Osteocyte (in vitro differentiated cells): ENCODE measurements around the gene FHOD3. TPM values are rescaled to one million over a fixed set of nuclear protein-coding genes. Genes with fewer than 3 reads are reported as not detected.

Experiments used
- DNase-seq: peaks from one replicate; pipeline ENCODE4 v3.0.0; 2021; ENCODE audit warnings: mixed read lengths; ENCODE audit not compliant: unreplicated experiment; ENCODE audit errors: extremely low spot score
- H3K27ac Mint-ChIP-seq: one replicate; pipeline ENCODE4 v1.8.0; 2021; ENCODE audit warnings: mild to moderate bottlenecking, mixed read lengths; ENCODE audit not compliant: unreplicated experiment
- H3K27me3 Mint-ChIP-seq: one replicate; pipeline ENCODE4 v1.8.0; 2021; ENCODE audit warnings: mixed read lengths; ENCODE audit not compliant: unreplicated experiment
- H3K36me3 Mint-ChIP-seq: one replicate; pipeline ENCODE4 v1.8.0; 2021; ENCODE audit warnings: mixed read lengths; ENCODE audit not compliant: unreplicated experiment
- H3K4me1 Mint-ChIP-seq: one replicate; pipeline ENCODE4 v1.8.0; 2021; ENCODE audit warnings: mixed read lengths; ENCODE audit not compliant: unreplicated experiment
- H3K4me3 Mint-ChIP-seq: one replicate; pipeline ENCODE4 v1.8.0; 2021; ENCODE audit warnings: mild to moderate bottlenecking, moderate library complexity, mixed read lengths; ENCODE audit not compliant: unreplicated experiment
- H3K9me3 Mint-ChIP-seq: one replicate; pipeline ENCODE4 v1.8.0; 2021; ENCODE audit warnings: mixed read lengths; ENCODE audit not compliant: unreplicated experiment
- CTCF ChIP-seq: fragments of 200-600 bp; sonication (generic); IDR thresholded peaks from 2 replicates; pipeline ENCODE4 v1.5.0; 2021; ENCODE audit warnings: antibody characterized with exemption, mild to moderate bottlenecking, moderate library complexity
- total RNA-seq: library from RNA; stranded (reverse); gene quantifications from 2 replicates; pipeline ENCODE4 v1.2.1, GENCODE V29; 2021

FHOD3 gene
- total RNA-seq, 1 donor from 2014 or later, result 1.2 TPM

- TF ChIP-seq CTCF, result no peak
- H3K36me3 Mint-ChIP-seq, result no peaks in the 10 kb centered on the region
- peaks cover 2% of the 10 kb centered on the region for H3K27me3 Mint-ChIP-seq
- H3K9me3 Mint-ChIP-seq, result peaks cover 14% of the 10 kb centered on the region
- no peaks in the 10 kb centered on the region for H3K4me1 Mint-ChIP-seq
- DNase-seq, result no peak
- H3K27ac Mint-ChIP-seq, result no peak overlapping the region
- H3K4me3 Mint-ChIP-seq, result no peak overlapping the region
Measured at GRCh38 chr18:36389811-36390581, 92.5 kb downstream of the FHOD3 start.

GRCh38 chr18:36391426-36392145 lies 94.1 kb downstream of the FHOD3 start:
- H3K9me3 Mint-ChIP-seq, result peaks cover 22% of the 10 kb centered on the region
- no peaks in the 10 kb centered on the region for H3K36me3 Mint-ChIP-seq
- no peak overlapping the region for H3K27ac Mint-ChIP-seq
- no peaks in the 10 kb centered on the region for H3K4me1 Mint-ChIP-seq
- no peak for TF ChIP-seq CTCF
- DNase-seq, result no peak
- peaks cover 2% of the 10 kb centered on the region for H3K27me3 Mint-ChIP-seq
- H3K4me3 Mint-ChIP-seq, result no peak overlapping the region

GRCh38 chr18:36392164-36392978 lies 94.9 kb downstream of the FHOD3 start:
- Mint-ChIP-seq H3K9me3 (peaks cover 27% of the 10 kb centered on the region), H3K4me1 (no peaks in the 10 kb centered on the region), H3K27me3 (peaks cover 2% of the 10 kb centered on the region), H3K4me3 (no peak overlapping the region), H3K27ac (no peak overlapping the region), H3K36me3 (no peaks in the 10 kb centered on the region)
- no peak for TF ChIP-seq CTCF
- DNase-seq, result no peak

GRCh38 chr18:36392979-36393287 lies 95.4 kb downstream of the FHOD3 start:
- no peak for TF ChIP-seq CTCF
- H3K36me3 Mint-ChIP-seq, result no peaks in the 10 kb centered on the region

GRCh38 chr18:36394486-36394885 lies 97.0 kb downstream of the FHOD3 start:
- H3K27me3 Mint-ChIP-seq, result peaks cover 2% of the 10 kb centered on the region
- peaks cover 32% of the 10 kb centered on the region for H3K9me3 Mint-ChIP-seq
- no peak for DNase-seq
- H3K36me3 Mint-ChIP-seq, result no peaks in the 10 kb centered on the region
- TF ChIP-seq CTCF, result no peak
- H3K27ac Mint-ChIP-seq, result no peak overlapping the region
- no peak overlapping the region for H3K4me3 Mint-ChIP-seq
- H3K4me1 Mint-ChIP-seq, result no peaks in the 10 kb centered on the region

More at GRCh38 chr18:36392979-36393287, 95.4 kb downstream of the FHOD3 start:
- no peak for DNase-seq
- Mint-ChIP-seq H3K9me3 (peaks cover 32% of the 10 kb centered on the region), H3K4me1 (no peaks in the 10 kb centered on the region), H3K27ac (no peak overlapping the region), H3K27me3 (peaks cover 2% of the 10 kb centered on the region), H3K4me3 (no peak overlapping the region)
